ENCODE data around the gene HEMGN.

Gene HEMGN

GRCh38 chr9:97984188-97985057 lies 46.5 kb upstream of the HEMGN start:
- peak overlapping the region; percentile 97 for H4K91ac ChIP-seq (ENCODE audit: low read depth, low read length)
- peak overlapping the region; percentile 92 for H3K27ac ChIP-seq (ENCODE audit: low read depth, low read length)
- H3K79me1 ChIP-seq (ENCODE audit: low read length): peaks cover 24% of the 10 kb centered on the region
- peaks cover 8 to 11% of the 10 kb centered on the region in 2 experiments for H3K4me1 ChIP-seq (ENCODE audit: control insufficient read depth in 1 of 2, insufficient read depth in 2 of 2, low read length in 2 of 2)
- peak overlapping the region; percentile 17 for H2BK12ac ChIP-seq (ENCODE audit: low read length)
- peak overlapping the region; percentile 88 for H3K9ac ChIP-seq (ENCODE audit: low read length)
- H3K23ac ChIP-seq (ENCODE audit: low read length): no peak overlapping the region
- no CpG with 5 or more reads among the region's 116 CpGs for WGBS (ENCODE audit: extremely low coverage, insufficient coverage, insufficient read length)
- peaks cover 29% of the 10 kb centered on the region for H3K79me2 ChIP-seq (ENCODE audit: control insufficient read depth, insufficient read depth, low read length, poor library complexity)
- peak overlapping the region; percentile 98 for H2AFZ ChIP-seq (ENCODE audit: insufficient read depth, low read length, poor library complexity)
- H4K12ac ChIP-seq (ENCODE audit: low read depth, low read length): peak overlapping the region; percentile 91
- peak; percentile 62 to 83 for DNase-seq
- H2BK120ac ChIP-seq (ENCODE audit: insufficient read depth, low read length, poor library complexity): peak overlapping the region; percentile 95
- no peaks in the 10 kb centered on the region for H3K36me3 ChIP-seq (ENCODE audit: control insufficient read depth in 1 of 2, insufficient read depth in 2 of 2, low read length in 2 of 2)
- H4K8ac ChIP-seq (ENCODE audit: low read depth, low read length): peak overlapping the region; percentile 95
- H3K4me2 ChIP-seq (ENCODE audit: low read length): peak overlapping the region; percentile 88
- H2BK5ac ChIP-seq (ENCODE audit: low read depth, low read length, poor library complexity): peak overlapping the region; percentile 98
- peak overlapping the region; percentile 84 for H2AK5ac ChIP-seq (ENCODE audit: low read length)
- peak overlapping the region; percentile 99 for H3K18ac ChIP-seq (ENCODE audit: low read length)
- peak overlapping the region; percentile 96 for H3K14ac ChIP-seq (ENCODE audit: low read length)
- H3K4ac ChIP-seq (ENCODE audit: low read depth, low read length): peak overlapping the region; percentile 87
- peaks cover 3% of the 10 kb centered on the region for H3K9me3 ChIP-seq (ENCODE audit: insufficient read depth, low read depth, low read length)
- peaks cover 13% of the 10 kb centered on the region for H3K27me3 ChIP-seq (ENCODE audit: insufficient read depth, low read length)
- peak overlapping the region; percentile 90 for H3K4me3 ChIP-seq (ENCODE audit: low read depth, low read length)

GRCh38 chr9:97983589-97984187 lies 45.7 kb upstream of the HEMGN start:
- peak overlapping the region; percentile 68 for H2AK5ac ChIP-seq (ENCODE audit: low read length)
- H3K4ac ChIP-seq (ENCODE audit: low read depth, low read length): peak overlapping the region; percentile 87
- peak overlapping the region; percentile 95 for H4K8ac ChIP-seq (ENCODE audit: low read depth, low read length)
- H3K14ac ChIP-seq (ENCODE audit: low read length): peak overlapping the region; percentile 96
- peak overlapping the region; percentile 96 for H2BK120ac ChIP-seq (ENCODE audit: insufficient read depth, low read length, poor library complexity)
- no CpG with 5 or more reads among the region's 70 CpGs for whole genome bisulfite sequencing (ENCODE audit: extremely low coverage, insufficient coverage, insufficient read length)
- peak overlapping the region; percentile 88 for H3K9ac ChIP-seq (ENCODE audit: low read length)
- H3K4me3 ChIP-seq (ENCODE audit: low read depth, low read length): peak overlapping the region; percentile 90
- H3K79me2 ChIP-seq (ENCODE audit: control insufficient read depth, insufficient read depth, low read length, poor library complexity): peaks cover 29% of the 10 kb centered on the region
- peak overlapping the region; percentile 92 for H3K27ac ChIP-seq (ENCODE audit: low read depth, low read length)
- peaks cover 13% of the 10 kb centered on the region for H3K27me3 ChIP-seq (ENCODE audit: insufficient read depth, low read length)
- H2BK12ac ChIP-seq (ENCODE audit: low read length): peak overlapping the region; percentile 29
- H3K9me3 ChIP-seq (ENCODE audit: insufficient read depth, low read depth, low read length): peaks cover 3% of the 10 kb centered on the region
- H4K91ac ChIP-seq (ENCODE audit: low read depth, low read length): peak overlapping the region; percentile 97
- peak overlapping the region; percentile 99 for H3K18ac ChIP-seq (ENCODE audit: low read length)
- H3K4me1 ChIP-seq (ENCODE audit: control insufficient read depth in 1 of 2, insufficient read depth in 2 of 2, low read length in 2 of 2): peaks cover 8 to 11% of the 10 kb centered on the region in 2 experiments
- H3K36me3 ChIP-seq (ENCODE audit: control insufficient read depth in 1 of 2, insufficient read depth in 2 of 2, low read length in 2 of 2): no peaks in the 10 kb centered on the region
- H2BK5ac ChIP-seq (ENCODE audit: low read depth, low read length, poor library complexity): peak overlapping the region; percentile 98
- peak; percentile 28 to 55 for DNase-seq
- peaks cover 24% of the 10 kb centered on the region for H3K79me1 ChIP-seq (ENCODE audit: low read length)
- H2AFZ ChIP-seq (ENCODE audit: insufficient read depth, low read length, poor library complexity): peak overlapping the region; percentile 98
- H4K12ac ChIP-seq (ENCODE audit: low read depth, low read length): peak overlapping the region; percentile 98
- no peak overlapping the region for H3K23ac ChIP-seq (ENCODE audit: low read length)
- H3K4me2 ChIP-seq (ENCODE audit: low read length): peak overlapping the region; percentile 88

- Histone ChIP-seq H3K79me2 (ENCODE audit: control insufficient read depth, insufficient read depth, low read length, poor library complexity) (peaks cover 27% of the 10 kb centered on the region), H3K79me1 (ENCODE audit: low read length) (peaks cover 24% of the 10 kb centered on the region), H3K23ac (ENCODE audit: low read length) (no peak within 1 kb of the TSS), H3K4me1 (ENCODE audit: control insufficient read depth in 1 of 2, insufficient read depth in 2 of 2, low read length in 2 of 2) (peaks cover 8 to 11% of the 10 kb centered on the region in 2 experiments), H2AK5ac (ENCODE audit: low read length) (peak within 1 kb of the TSS; percentile 69), H4K12ac (ENCODE audit: low read depth, low read length) (peak within 1 kb of the TSS; percentile 98), H3K4ac (ENCODE audit: low read depth, low read length) (peak within 1 kb of the TSS; percentile 87), H3K14ac (ENCODE audit: low read length) (peak within 1 kb of the TSS; percentile 96), H3K36me3 (ENCODE audit: control insufficient read depth in 1 of 2, insufficient read depth in 2 of 2, low read length in 2 of 2) (no peaks in the 10 kb centered on the region), H3K18ac (ENCODE audit: low read length) (peak within 1 kb of the TSS; percentile 99), H3K9me3 (ENCODE audit: insufficient read depth, low read depth, low read length) (peaks cover 3% of the 10 kb centered on the region), H2BK12ac (ENCODE audit: low read length) (peak within 1 kb of the TSS; percentile 78), H3K27me3 (ENCODE audit: insufficient read depth, low read length) (peaks cover 13% of the 10 kb centered on the region), H3K9ac (ENCODE audit: low read length) (peak within 1 kb of the TSS; percentile 88), H2BK5ac (ENCODE audit: low read depth, low read length, poor library complexity) (peak within 1 kb of the TSS; percentile 98), H3K4me3 (ENCODE audit: low read depth, low read length) (peak within 1 kb of the TSS; percentile 90), H3K4me2 (ENCODE audit: low read length) (peak within 1 kb of the TSS; percentile 95), H2AFZ (ENCODE audit: insufficient read depth, low read length, poor library complexity) (peak within 1 kb of the TSS; percentile 99), H2BK120ac (ENCODE audit: insufficient read depth, low read length, poor library complexity) (peak within 1 kb of the TSS; percentile 96), H3K27ac (ENCODE audit: low read depth, low read length) (peak within 1 kb of the TSS; percentile 92), H4K91ac (ENCODE audit: low read depth, low read length) (peak within 1 kb of the TSS; percentile 97), H4K8ac (ENCODE audit: low read depth, low read length) (peak within 1 kb of the TSS; percentile 95)
- peak; percentile 90 to 94 for DNase-seq
- WGBS (ENCODE audit: extremely low coverage, insufficient coverage, insufficient read length): no CpG with 5 or more reads among the region's 105 CpGs
These were observed 45.0 kb upstream of the HEMGN start, which contains the start of gene ANP32B for GRCh38 chr9:97982683-97983588. Gene ANP32B, plus strand, starts transcription at chr9:97983341. Its CDS starts 215 bp downstream, at chr9:97983556.

Measured in trophoblast cell (in vitro differentiated cells and primary cell).